RKO (cell line): ENCODE data around the gene DTNB.

Experiments
- DNase-seq: peaks from one replicate; pipeline ENCODE4 v3.0.0-alpha.2; 2016; ENCODE audit warnings: low spot score

Gene DTNB

DNA sequence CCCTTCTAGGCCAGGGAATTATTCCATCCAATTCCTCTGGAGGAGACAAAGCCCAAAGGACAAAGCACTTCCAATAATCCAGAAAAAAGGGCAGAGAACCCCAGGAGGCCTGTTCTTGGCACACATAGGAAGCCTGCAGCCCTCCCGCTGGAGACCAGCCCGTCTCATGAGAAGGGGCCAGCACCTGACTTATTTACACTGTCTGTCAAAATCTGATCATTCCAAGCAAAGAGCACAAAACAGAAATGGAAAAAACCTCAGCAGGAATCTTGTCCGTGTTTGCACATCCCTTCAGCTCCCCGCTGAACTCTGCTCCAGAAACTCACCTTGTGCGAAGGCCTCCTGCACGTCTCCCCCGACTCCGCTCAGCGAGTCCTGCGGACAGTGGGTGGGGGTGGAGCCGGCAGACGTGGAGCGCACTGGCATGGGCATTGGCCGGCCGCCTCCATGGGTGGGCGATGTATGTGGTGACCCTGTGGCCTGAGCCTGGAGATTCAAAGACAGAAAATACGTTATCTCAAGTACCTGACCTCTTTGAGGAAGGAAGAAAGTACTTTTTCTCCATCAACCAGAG is 285.4 kb downstream of the DTNB start:
- DNase-seq, result no peak

DNA sequence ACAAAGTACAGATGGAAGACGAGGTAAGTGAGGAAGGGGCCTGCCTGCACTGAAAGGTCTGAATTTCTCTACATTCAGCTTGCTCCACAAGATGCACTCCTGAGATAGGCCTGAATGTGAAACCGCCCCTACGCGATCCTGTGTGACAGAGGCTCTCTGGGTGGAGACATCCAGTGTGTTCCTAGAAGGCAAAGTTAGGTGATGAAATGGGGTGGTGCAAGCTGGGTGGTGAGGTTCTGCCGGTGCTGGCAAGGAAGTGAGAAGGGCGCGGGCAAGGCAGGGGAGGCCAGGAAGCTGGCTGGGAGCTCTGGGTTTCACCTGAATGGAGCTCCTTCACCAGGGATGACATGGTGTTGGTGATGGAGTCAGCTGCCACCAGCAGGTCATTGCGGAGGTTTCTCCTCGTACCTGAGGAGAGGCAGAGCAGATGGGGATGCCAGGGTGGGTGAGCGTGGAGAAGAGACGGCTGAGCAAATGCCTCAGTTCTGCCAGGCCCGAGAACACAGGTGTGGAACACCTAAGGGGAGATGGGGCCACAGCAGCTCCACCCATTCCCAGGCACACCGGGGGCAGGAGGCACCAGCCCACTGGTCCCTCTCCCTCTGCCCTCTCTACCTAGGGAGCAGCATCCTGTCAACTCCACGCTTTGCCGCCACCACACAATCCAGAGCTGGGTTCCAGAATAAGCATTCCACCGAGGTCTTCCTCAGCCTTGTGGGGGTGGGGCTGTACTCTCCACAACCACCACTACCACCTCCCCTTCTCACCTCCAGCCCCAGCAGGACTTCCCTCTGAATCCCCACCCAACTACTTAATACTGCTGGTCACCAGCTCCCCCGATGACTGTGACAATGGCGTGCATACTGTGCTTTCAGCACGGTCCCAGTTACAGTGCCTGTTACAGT is 286.2 kb downstream of the DTNB start:
- no peak for DNase-seq

GRCh38 chr2:25385910-25386309 is 287.5 kb downstream of the DTNB start:
- DNase-seq, result no peak

DNA sequence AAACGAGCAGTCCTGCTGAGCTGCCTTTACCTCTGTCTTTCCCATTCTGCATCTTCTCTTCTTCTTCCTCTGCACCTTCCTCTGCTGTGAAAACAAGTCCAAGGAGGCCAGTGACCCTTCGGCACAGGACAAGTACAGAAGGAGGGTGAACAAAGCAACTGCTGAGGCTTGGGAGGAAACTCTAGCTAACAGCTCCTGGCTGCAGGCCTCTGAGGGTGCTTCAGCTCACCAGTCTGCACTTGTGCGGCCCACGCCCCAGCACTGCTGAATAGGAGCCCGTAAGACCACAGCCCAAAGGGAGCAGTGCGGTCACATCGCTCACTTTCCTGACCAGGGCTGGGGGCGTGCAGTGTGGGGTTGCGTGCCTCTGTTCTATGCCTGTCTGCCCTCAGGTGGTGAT is 289.6 kb downstream of the DTNB start:
- no peak for DNase-seq

DNA sequence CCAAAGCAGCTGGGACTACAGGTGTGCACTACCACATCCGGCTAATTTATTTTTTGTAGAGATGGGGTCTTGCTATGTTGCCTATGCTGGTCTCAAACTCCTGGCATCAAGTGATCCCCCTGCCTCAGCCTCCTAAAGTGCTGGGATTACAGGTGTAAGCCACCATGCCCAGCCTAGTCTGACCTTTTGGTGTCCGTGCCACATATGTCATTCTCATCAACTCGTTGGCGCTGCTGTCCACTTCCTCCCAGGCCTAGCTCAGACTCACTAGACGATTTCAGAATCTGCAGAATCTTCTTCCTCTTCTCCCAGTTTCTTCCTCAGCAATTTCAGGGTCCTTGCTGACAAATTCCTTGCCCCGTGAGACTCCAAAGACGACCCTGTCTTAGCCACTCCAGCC is 291.9 kb downstream of the DTNB start:
- DNase-seq, result no peak

DNA sequence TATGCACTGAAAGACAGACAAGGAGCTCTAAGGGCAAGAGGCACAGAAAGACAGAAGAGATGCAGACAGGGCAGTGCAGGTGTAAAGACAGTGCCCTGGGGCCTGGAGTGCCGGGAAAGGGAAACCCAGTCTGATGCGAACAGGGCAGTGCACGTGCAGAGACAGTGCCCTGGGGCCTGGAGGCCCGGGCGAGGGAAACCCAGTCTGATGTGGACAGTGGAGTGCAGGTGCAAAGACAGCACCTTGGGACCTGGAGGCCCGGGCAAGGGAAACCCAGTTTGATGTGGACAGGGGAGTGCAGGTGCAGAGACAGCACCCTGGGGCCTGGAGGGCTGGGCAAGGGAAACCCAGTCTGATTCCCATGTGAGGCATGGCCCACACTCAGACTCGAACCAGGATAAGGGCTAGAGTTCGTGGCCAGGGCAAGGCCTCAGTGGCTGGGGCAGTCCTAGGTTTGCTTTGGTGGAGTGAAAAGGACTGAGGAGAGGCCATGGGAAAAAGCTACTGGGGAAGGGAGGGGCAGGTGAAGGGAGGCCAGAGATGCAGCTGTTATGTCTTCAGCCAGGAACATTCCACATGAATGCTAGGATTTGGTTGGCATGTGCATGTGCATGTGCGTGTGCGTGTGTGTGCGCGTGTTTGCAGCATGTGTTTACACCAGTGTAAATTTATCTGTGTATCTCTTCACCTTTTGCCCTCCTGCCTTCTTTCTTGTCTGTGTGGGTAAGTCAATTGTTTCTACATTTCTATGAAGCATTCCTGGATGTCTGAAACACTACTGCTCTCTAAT is 292.6 kb downstream of the DTNB start:
- no peak for DNase-seq

- DNase-seq, result no peak
Measured at GRCh38 chr2:25380023-25380422, 293.4 kb downstream of the DTNB start.

DNA sequence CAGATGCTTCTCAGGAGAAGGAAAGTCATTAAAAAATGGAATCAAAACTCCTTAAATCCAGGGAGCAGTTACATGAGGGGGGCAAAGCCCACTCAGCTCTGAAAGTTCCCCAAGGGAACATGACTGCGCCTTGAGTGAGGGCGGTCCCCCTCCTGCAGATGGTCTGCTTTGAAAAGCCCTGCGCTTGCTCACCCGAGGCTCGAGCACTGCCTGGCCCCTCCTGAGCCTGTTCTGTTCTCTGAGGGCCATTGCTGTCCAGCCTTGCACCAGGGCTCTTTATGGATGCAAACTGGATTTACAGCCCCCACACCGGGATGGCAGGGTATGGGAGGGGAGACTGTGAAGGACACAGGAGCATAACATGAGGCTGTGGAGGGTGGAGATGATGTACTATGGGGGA is 293.8 kb downstream of the DTNB start:
- DNase-seq, result no peak

DNA sequence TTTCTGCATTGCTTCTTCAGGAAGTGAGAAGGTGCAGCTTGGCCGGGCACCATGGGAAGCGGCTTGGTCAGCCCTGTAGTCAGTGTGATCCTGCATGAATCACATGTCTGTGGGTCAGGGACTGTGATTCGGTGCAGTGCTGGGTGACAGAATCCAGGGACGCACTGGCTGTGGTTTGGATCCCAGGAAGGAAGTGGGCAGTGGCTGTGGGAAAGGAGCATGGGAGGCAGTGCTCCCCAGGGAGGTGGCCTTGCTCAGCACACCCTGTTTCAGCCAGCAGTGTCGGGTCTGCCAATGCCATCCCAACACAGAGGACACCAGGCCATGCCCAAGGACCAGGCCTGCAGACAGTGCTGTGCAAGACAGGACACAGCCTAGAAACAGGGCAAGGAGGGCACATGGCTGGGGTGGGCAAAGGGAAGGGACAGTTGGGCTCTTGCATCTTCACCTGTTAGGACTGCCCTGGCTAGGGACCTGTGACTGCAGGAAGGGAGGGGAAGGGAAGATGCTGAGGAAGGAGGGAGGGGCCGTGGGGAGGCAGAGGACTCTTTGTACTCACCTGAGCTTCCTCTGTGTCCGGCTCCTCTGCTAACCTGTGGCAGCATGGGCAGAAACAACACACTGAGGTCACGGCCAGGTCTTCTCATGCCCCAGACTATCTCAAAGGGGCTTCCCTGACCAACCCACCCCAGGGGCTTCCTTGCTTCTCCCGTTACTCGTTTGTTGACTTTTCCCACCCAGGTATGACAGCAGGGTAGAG is 294.5 kb downstream of the DTNB start:
- no peak for DNase-seq

DNA sequence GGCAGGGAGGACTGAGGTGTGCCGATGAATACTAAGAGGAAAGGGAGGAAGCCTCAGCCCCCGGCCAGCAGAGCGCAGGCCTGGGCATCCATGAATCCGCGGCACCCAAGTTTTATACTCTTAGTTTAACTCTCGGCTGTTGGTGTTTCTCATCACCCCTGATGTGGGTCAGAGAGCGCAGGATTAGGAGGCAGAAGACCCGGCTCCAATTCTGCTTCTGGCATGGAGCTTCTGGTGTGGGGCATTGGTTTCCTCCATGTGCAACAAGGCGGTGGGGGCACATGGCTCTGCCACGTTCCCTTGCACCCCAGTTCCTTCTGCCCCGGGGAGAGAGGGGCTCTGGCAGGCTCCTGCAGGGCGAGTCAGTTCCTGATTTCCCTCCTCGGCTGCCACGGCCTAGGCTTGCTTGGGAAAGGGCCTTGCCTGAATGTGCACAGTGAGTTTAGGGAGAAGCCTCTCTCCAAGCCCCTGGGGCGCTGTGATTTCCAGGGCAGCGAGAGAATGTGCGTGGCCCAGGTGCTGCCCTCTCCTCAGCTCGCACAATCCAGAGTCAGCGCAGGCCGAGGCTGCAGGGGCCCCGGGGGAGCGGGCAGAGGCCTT is 295.5 kb downstream of the DTNB start:
- no peak for DNase-seq

DNA sequence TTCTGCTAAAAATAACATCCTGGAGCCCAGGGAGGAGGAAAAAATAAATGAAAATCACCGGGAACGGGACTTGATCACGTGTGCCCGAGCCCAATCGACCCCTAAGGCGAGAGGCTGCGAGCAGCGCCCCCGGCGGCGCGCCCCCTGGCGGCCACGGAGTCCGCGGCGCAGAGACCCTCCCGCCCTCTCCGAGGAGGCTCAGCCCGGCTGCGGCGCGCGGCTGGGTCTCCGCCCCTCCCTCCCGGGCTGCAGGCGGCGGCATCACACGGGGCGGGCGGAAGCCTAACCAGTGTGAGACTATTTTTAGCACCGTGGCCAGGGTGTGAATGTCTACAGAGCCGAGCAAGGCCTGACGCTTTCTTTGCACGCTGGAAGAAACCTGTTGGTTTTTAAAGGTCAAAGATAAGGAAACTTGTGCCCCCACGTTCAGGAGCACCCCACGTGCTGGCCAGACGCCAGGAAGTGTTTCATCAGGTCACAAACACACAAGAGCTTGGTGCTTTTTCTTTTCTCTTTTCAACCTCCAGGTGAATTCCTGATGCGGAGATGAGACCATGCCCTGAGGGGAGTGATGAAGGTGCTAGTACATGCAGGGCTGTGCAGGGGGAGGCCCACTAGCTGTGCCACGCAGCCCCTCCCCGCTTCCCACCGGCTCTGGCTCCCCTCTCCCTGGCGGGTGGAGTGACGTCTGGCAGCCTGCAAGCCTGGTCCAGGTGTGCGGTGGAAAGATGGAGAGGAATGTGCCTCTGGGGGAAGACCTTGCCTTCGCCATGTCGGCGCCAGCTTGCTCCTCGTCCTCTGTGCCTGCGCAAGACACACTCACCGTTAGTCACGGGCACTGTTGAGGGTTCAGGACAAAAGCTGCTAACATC is 296.4 kb downstream of the DTNB start:
- DNase-seq, result peak; percentile 87

DNA sequence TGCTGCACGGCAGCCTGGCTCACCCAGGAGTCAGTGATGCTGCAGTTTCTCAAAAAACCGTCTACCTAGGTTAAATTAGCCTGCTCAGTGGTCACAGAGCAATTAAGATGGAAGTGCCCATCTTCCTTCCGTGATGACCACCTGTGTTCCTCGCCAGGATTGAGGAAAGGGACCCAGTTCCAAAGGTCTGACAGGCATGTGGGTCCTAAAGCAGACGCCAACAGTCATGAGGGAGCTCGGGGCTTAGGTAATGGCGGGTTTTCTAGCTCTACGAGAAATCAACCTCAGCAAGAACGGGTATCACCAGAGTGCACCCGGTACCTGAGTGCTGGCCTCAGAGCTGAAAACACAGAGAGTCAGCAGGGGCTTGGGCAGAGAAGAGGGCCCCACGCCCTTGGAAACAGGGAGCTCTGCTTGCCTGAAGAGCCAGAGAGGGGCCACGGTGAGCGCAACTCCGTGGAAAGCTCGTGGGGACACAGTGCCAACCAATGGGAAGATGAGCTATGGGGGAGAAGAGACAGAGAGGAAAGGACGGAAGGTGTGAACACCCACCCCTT is 297.3 kb downstream of the DTNB start:
- DNase-seq, result no peak

- DNase-seq, result no peak
Measured at GRCh38 chr2:25375371-25375988, 297.9 kb downstream of the DTNB start.

GRCh38 chr2:25374827-25375226 is 298.6 kb downstream of the DTNB start:
- no peak for DNase-seq

GRCh38 chr2:25374411-25374810 is 299.0 kb downstream of the DTNB start:
- DNase-seq, result no peak

GRCh38 chr2:25373269-25373981 is 300.0 kb downstream of the DTNB start:
- DNase-seq, result no peak

DNA sequence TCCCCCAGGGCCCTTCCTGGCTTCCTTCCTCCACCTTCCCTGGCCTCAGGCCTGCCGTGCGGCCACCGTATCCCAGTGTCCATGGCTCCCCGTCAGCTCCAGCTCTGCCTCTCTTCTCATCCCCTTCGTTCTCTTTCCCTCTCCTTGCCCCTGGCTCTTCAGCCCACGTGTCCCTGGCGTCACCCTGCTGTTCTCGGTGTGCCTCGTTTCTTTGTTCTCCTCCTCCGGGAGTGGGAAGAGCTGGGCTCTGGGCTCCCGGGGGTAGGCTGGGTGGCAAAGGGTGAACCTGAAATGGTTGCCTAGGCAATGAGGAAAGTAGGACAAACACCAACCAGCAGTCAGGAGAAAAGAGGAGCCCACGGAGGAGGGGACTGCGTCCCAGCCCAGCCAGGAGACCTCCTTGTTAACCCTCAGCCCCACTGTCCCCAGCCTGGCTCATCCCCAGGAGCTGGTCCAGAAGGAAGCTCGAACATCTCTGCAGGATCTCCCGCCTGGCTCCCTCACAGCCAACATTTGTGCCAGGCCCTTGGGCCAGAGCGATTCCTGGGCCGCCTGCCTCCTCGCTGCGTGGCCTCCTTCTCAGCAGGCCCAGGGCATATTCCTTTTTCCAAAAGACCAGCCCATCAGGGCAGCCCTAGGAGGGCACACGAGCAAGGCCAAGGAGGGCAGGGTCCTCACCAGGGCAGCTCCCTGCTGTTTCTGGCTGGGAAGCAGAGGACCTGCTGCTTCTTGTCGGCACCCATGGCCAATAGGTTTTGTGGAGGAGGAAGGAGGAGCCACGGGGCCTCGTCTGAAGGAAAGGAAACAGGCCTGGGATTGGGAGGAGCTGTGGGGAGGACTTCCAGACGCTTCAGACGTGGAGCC is 300.7 kb downstream of the DTNB start:
- no peak for DNase-seq
